Stimulated activated CD4-positive, alpha-beta T cell treated with anti-CD3 and anti-CD28 coated beads, Interleukin-1b, Interleukin-23, amount 100 ng/mL, for 24 hours (primary cell): ENCODE measurements around the gene SRMS.
A peak's percentile ranks its signal among the peaks of the same experiment; 100 is the strongest.

Source experiments
- DNase-seq, 4 experiments: peaks; one replicate each; pipeline ENCODE4 v3.0.0-alpha.2; 2020; ENCODE audit warnings: low read depth in 4 of 4, low spot score in 1 of 4

The SRMS gene

DNA sequence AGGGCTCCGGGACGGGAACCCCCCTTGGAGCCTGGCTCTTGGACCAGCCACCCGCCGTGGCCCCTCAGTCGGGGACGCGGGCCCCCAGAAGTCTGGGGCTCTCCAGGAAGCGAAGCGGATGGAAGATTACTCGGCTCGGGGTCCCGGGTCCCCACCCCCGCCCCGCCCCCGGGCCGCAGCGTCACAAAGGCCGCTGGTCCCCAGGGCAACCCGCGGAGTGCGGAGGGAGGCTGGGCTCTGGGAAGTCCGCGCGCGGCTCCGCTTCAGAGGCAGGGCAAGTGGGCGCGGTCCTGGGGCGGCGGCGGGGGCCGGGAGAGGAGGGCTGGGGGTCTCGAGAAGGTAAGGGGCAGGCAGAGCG lies 6.4 kb upstream of the SRMS start, which contains the start of gene FNDC11:
Gene FNDC11 (plus strand): TSS at position 227 of the 358 bp plus-strand sequence. CDS start 1,505 bp downstream, outside the sequence.
- DNase-seq: peak in 1 of 4 experiments; percentile 37

DNA sequence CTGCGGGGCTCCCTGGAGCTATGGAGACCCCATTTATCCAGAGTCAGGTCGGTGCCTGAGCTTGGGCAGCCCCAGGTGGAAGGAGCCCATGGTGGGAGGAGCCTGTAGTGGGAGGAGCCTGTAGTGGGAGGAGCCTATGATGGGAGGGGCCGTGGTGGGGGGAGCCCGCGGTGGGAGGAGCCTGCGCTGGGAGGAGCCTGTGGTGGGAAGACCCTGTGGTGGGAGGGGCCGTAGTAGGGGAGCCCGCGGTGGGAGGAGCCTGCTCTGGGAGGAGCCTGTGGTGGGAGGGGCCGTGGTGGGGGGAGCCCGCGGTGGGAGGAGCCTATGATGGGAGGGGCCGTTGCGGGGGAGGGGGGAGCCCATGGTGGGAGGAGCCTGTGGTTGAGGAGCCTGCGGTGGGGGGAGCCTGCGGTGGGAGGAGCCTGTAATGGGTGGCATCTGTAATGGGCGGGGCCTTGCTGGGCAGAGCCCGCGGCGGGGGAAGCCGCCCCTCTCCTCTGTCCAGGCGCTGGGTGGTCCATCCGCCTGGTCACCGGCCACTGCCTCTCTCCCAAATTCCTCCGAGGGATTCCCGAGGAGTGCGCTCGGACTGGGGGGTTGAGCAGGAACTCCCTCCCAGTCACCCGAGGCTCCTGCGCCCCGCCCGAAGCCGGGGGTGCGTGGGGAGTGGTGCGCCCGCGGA lies 5.8 kb upstream of the SRMS start:
- DNase-seq: peak; percentile 64 to 84 (median 76)

DNA sequence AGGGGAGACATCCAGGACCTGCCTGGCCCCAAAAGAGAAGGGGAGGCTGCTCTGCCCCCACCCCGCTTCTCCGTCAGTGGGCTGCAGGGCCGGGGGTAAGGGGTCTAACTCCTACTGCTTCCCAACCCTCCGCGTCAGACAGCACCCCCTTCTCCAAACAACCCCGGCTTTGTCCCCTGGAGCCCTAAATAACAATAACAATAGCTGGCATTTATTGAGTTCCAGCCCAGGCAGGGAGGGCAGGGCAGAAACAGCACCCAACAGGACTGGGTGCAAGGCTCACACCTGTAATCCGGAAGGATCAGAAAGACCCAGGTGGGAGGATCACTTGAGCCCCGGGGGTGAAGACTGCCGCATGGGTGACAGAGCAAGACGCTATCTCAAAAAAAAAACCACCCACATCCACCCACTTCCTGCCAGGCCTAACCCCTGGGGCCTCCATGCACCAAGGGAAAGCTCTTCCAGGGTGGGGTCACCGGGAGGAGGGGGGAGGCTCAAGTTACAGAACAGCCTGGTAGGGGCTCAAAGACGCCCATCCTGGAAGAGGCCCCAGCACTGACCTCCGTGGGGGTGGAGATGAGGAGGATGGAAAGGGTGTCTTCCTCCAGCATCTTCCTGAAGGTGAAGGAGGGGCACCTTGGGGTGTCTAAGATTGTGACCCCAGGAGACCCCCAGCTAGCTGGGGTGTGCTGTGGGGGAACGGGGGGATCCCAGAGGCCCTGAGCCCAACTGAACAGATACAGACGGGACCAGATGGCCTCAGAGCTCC lies 5.1 kb upstream of the SRMS start:
- no peak for DNase-seq

DNA sequence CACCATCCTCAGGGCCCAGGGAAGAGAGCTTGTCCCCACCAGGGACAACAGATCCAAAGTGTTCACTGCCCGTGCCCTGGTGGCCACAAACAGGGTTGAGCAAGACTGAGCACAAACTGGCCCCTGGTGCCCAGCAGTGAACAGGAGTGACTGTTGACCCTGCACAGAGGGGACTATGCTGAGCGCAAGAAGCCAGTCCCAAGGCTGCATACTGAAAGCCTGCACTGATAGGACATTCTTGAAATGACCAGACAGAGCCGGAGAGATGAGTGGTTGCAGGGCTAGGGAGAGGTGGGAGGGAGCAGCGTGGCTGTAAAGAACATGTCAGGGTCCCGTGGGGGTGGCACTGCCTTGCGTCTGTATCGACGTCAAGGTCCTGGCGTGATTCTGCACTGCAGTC lies 3.5 kb upstream of the SRMS start:
- DNase-seq: no peak

DNA sequence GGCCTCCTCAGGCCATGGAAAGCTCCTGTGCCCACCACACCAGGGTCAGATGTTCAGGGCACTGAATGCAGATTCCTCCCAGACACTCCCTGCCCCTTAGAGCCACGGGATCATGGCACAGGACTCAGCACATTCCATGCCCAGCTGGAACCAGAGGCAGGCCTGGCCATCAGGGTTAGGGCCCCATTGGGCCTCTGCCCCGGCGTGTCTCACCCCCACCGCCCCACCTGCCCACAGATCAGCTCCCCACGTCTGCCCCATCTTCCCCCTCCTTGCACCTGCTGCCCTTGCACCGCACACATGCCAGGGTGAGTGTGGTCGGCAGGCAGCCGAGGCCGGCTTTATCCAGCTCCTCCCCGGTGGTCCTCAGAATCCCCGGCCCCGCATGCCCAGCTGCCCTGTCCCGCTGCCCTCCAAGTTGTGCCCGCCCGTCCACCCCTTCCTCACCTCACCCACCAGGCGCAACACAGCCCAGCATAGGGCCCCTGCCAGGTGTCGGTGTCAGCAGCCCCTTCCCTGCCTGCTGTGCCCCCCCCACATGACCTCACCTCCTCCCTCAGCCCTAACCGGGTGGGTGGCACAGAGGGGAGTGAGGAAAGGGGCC lies 2.2 kb upstream of the SRMS start:
- no peak for DNase-seq

DNA sequence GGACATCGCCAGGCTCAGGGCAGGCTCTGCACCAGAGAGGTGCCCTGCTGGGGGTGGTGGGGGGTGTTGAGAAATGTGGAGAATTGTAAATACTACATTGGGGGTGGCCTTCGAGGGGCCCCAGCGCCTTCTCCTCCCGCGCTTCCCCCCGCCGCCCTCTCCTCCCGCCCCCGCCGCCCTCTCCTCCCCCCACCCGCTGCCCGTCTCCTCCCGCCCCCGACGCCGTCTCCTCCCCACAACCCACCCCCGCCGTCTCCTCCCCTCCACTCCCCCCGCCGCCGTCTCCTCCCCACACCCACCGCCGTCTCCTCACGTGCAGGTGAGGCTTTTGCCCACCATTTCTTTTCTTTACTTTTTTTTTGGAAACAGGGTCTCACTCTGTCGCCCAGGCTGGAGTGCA lies 1.5 kb upstream of the SRMS start:
- no peak for DNase-seq

DNA sequence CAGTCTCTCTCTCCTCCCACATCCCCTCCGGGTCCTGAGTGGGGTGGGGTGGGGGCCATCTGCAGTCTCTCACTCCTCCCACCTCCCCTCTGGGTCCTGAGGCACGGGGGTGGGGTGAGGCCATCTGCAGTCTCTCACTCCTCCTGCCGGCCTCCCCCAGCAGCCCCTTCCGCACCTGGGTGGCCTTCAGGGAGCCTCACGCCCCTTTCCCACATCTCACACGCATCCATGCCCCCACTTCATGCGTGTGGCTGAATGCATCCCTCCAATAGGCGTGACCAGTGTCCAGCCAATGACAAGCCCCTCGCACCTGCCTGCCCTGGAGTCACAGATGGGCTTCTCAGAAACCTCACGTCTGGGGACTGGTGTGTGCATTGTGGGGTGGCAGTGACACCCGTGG lies 993 bp upstream of the SRMS start:
- DNase-seq: no peak

DNA sequence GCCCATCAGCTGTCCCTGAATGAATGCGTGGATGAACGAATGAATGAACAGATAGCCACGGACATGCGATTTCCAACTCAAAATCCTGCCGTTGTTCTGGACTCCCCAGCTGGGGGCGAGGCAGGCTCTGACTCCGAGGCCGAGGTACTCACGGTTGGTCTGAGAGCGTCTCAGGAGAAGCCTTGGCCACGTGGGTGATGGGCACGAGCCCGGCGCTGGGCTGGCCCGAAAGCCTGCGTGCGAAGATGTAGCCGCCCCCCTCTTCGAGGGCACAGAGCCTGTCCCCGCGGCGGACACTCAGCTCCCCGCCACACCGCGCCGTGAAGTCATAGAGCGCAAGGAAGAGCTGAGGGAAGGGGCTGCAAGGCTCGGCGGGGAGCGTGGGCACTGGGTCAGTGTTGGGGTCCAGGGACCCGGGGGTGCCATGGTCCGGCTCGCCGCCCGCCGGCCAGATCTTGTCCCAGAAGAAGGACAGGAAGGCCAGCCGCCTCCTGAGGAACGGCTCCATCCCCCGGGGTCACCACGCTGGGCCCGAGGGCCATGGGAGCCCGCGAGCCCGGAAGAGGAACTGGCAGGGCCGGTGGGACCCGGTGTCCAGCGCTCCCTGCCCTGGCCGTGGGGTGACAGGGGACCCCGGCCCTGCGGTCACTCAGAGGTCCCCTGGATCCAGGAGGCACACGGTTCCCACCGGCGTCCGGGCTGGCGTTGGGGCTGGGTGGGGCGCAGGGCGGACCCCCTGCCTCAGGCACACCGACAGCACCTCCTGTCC lies 409 bp downstream of the SRMS start:
- DNase-seq: no peak

DNA sequence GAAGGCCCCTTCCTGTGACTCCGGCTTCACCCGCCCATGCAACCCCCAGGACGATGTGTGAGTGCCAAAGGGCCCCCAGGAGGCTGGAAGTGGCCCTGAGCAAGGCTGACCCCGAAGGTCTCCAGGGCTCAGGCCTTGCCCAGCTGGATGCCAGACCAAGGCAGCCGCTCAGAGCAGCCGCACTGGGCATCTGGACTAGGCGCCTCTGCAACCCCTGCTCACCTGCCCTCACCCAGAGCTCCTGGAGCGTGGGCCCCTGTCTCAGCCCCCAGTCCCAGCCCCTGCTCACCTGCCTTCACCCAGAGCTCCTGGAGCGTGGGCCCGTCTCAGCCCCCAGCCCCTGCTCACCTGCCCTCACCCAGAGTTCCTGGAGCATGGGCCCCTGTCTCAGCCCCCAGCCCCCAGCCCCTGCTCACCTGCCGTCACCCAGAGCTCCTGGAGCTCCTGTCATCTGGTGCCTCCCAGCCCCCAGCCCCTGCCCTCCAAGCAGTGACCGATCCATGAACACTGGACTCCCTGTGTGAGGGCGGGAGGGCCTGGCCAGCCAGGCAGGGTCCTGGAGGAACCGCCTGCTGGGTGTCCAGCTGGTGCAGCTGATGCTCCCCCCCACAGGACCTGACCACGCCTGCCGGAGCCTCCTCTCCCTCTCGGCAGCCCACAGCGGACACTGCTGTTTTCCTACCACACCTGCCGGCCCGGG lies 1.1 kb downstream of the SRMS start:
- DNase-seq: no peak

DNA sequence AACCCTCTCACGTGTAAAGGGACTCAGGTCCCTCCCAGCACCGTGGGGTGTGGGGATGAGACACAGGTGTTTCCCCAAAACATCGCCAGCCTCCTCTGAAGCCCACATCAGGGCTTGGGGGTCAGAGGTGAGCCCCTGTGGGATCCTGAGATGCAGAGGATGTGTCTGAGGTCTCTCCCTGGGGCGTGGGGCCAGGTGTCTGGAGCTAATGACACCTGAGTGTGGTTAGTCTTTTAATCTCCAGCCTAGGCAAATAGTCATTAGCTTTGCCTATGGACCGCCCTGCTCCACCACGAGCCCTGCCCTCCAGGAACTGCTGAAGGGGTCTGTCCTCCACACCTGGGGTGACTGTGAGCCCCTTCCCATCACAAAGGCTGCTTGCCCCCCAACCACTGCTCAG lies 1.7 kb downstream of the SRMS start:
- no peak for DNase-seq

DNA sequence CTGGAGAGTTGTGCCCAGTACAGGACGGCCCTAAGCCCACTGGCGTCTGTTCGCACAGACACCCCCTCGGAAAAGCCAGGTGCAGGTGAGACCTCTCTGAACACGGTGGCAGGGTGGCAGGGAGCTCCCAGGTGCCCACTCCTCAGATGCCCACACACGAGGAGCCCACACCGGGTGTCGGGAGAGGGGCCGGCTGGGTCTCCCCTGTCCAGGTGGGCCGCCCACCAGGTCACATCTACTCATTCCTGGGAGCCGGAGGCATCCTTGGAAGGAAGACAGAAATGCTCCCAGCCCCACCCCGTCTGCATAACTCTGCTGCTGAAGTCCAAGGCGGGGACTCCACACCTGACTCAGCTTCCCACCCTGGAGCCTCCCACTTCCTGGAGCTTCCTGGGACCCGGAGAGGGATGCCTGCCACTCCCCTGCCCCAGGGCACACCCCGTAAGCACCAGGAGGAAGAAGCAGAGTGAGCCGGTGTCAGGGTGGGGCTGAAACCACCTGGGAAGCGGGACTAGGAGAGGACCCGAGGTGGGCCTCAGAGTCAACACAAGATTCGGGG lies 2.5 kb downstream of the SRMS start:
- no peak for DNase-seq

DNA sequence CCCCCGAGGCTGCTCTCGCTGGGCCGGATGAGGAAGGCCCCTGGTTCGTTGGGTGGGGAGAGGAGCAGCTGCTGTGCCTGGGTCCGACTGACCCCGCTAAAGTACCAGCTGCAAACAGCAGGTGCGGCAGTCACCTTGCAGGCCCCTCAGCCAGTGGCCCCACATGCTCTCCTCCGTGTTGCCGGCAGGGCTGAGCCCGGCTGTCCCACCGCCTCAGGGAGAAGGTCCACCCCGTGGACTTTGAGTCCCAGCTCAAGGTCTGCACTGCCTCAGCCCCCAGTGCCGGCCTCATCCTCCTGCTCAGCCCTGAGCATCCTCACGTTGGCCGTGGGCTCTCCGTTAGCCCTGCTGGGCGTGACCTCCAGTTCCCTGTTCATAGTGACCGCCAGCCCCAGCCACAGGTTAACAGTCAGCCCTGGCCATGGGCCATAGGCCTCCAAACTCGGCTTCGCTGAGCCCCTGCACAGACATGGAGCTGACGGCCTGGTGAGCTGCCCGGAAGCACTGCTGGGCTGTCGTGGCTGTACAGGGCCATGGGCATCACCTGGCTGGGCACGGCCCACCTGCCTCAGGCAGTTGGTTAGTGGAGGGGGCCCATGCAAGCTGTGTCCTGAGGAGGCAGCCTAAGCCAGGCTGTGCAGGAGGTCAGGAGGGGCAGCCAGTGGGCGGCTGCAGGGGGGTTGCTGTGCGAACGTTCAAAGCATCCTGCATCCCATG lies 3.1 kb downstream of the SRMS start:
- DNase-seq: no peak

DNA sequence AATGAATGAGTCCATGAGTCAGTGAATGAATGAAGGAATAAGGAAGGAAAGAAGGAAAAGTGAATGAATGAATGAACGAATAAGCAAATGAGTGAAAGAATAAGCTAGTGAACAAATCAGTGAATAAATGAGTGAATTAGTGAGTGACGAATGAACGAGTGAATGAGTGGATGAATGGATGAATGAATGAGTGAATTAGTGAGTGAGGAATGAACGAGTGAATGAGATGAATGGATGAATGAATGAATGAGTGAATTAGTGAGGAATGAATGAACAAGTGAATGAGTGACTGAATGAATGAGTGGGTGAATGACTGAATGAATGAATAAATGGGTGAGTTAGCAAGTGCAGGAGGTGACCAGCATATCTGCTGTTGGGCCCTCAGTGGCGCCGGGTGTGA lies 3.8 kb downstream of the SRMS start:
- DNase-seq: no peak

DNA sequence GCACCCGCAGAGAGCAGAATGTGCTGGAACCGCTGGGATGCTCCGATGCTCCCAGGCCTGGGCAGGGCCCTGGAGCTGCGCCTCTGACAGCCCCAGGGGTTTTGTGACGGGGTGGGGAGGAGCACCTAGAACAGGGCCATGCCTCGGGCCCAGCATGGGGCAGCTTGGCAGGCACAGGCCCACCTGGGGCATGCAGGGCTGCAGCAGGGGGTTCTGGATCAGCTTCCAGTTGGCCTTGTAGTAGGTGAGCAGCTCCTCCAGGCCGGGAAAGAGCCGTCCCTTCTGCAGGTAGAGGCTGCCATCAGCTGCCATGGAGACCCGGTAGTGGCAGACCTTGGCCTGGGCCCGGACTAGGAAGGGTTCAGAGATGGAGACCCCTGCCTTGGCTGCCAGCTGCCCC lies 4.4 kb downstream of the SRMS start:
- no peak for DNase-seq

DNA sequence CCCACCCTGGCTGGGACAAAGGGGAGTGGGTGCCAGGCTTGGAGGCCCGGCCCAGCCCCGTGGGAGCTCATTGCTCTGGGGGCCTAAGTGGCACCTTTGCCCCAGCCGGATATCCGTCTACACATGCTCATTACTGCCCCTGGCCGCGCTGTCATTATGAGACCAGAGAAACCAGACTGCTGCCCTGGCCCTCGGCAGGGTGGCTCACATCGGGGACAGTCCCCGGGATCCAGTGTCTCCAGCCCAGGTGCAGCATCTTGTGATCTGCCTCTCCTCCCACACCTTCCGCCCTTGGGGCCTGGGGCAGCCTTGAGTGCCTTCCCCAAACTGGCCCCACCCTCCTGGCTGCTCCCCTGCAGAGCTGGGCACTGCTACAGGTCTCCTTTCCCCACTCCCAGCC lies 4.9 kb downstream of the SRMS start:
- no peak for DNase-seq

DNA sequence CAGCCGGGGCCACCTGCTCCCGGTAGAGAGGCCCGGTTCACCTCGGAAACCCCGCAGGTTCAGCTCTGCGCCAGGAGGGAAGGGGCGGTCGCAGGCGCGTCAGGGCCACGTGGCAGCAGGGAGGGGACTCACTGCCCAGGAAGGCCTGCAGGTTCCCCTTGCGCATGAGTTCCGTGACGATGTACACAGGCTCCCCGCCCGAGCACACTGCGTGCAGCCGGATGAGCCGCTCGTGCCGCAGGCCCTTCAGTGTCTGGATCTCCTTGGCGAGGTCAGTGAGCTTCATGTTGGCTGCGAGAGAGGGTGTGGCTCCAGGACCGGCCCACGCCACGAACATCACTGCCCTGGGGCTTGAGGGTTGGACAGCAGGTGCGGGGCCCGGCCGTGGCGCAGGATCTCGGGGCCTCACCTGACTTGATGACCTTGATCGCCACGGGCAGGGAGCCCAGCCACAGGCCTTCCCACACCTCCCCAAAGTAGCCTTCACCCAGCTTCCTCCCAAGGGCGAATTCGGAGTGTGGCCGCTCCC lies 5.5 kb downstream of the SRMS start:
- no peak for DNase-seq

DNA sequence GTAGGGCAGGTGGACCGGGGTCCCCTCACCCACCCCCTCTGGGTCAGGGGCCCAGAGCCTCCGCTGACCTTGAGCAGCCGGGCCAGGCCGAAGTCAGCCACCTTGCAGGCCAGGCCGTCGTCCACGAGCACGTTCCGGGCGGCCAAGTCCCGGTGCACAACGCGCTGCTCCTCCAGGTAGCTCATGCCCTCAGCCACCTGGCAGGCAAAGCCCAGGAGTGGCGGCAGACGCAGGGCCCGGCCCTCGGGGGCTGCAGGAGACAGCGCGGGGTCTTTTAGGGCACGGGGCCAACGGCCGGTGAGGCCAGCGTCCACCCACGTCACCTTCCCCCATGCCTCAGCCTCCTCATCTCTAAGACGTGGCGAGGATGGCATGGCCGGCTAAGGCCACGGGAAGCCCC lies 6.2 kb downstream of the SRMS start:
- DNase-seq: no peak

DNA sequence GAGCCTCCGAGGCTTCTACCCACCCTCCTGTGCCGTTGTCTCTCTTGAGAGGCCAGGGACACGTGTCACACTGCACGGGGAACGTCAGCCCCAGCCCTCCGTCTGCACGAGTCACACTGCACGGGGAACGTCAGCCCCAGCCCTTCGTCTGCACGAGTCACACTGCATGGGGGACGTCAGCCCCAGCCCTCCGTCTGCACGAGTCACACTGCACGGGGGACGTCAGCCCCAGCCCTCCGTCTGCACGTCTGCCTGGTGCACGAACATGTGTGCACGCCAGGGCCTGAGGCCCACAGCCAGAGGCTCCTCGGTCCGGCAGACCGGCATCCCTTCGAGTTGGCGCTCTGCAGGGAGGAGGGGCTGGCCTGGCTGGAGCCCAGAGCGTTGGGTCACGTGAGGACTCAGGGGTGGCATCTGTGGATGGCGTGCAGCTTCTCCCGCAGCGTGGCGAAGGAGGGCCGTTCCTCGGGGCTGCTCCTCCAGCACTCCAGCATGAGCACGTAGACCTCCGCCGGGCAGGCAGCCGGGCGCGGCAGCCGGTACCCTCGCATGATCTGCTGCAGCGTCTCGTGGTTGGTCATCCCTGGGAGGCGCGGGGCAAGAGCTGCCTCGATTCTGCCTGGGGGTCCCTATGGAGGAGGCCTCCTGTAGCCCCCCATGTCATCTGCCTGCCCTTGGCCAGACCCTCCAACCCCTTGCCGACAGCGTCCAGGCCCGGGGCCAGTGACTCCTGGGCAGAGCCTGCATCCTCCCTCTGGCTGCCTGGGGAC lies 6.9 kb downstream of the SRMS start:
- DNase-seq: no peak
